NCI-H2107 treated with DMSO at 0.1 percent for 48 hours (cell line): ENCODE measurements around the gene ENTR1.

Experiments used
- DNase-seq: peaks from one replicate; lab custom pipeline; 2025; ENCODE audit not compliant: unreplicated experiment; lab: John Stamatoyannopoulos, UW

The ENTR1 gene

GRCh38 chr9:136399176-136400037 is 11.0 kb downstream of the ENTR1 start:
- peak; percentile 3 for DNase-seq

GRCh38 chr9:136398286-136398685 is 12.1 kb downstream of the ENTR1 start:
- DNase-seq = no peak

- DNase-seq = no peak
Observed at GRCh38 chr9:136397643-136398042, 12.8 kb downstream of the ENTR1 start.

- DNase-seq = no peak
Observed at GRCh38 chr9:136396219-136396515, 14.2 kb downstream of the ENTR1 start.

- no peak for DNase-seq
Observed at GRCh38 chr9:136395345-136396218, 14.8 kb downstream of the ENTR1 start.

GRCh38 chr9:136395020-136395340 is 15.4 kb downstream of the ENTR1 start:
- DNase-seq = no peak

GRCh38 chr9:136394312-136395019 is 15.9 kb downstream of the ENTR1 start:
- no peak for DNase-seq

- DNase-seq = no peak
Observed at GRCh38 chr9:136393531-136393930, 16.9 kb downstream of the ENTR1 start.

GRCh38 chr9:136392538-136393449 is 17.6 kb downstream of the ENTR1 start:
- DNase-seq = no peak

- DNase-seq = no peak
Observed at GRCh38 chr9:136391737-136392537, 18.5 kb downstream of the ENTR1 start.

GRCh38 chr9:136389396-136389795 is 21.0 kb downstream of the ENTR1 start:
- DNase-seq = peak; percentile 49

- DNase-seq = no peak
Observed at GRCh38 chr9:136387217-136387616, 23.2 kb downstream of the ENTR1 start.

- DNase-seq = peak; percentile 9
Observed at GRCh38 chr9:136386018-136386417, 24.4 kb downstream of the ENTR1 start.

- no peak for DNase-seq
Observed at GRCh38 chr9:136385015-136385414, 25.4 kb downstream of the ENTR1 start.

GRCh38 chr9:136383436-136383835 is 27.0 kb downstream of the ENTR1 start:
- DNase-seq = no peak

GRCh38 chr9:136381966-136382513 is 28.4 kb downstream of the ENTR1 start:
- DNase-seq = no peak

GRCh38 chr9:136381311-136381710 is 29.1 kb downstream of the ENTR1 start:
- no peak for DNase-seq

GRCh38 chr9:136380381-136380780 is 30.0 kb downstream of the ENTR1 start:
- DNase-seq = no peak

- DNase-seq = no peak
Observed at GRCh38 chr9:136379891-136380290, 30.5 kb downstream of the ENTR1 start.

GRCh38 chr9:136379401-136379800 is 31.0 kb downstream of the ENTR1 start:
- no peak for DNase-seq
